Mesenchymal stem cell (in vitro differentiated cells and primary cell): ENCODE measurements around the gene MBD3L3.
"Not testable (repeated sequence)": the region's sequence is repeated elsewhere in the genome, so short reads cannot be mapped to it uniquely, and the experiment has no call there.

Source experiments
- DNase-seq: peaks from one replicate; pipeline ENCODE4 v3.0.0-alpha.2; 2013
- H2AFZ ChIP-seq: one replicate; pipeline ENCODE4 v1.6.1; 2013; ENCODE audit warnings: low read depth, mild to moderate bottlenecking, control low read depth, inconsistent platforms, low read length, moderate library complexity
- H2AK5ac ChIP-seq: 2 replicates; pipeline ENCODE4 v1.6.1; 2013; ENCODE audit warnings: low read length, moderate library complexity, mild to moderate bottlenecking, inconsistent platforms; ENCODE audit not compliant: severe bottlenecking
- H2BK120ac ChIP-seq: one replicate; pipeline ENCODE4 v1.6.1; 2013; ENCODE audit warnings: low read depth, mild to moderate bottlenecking, inconsistent platforms, low read length, moderate library complexity
- H2BK12ac ChIP-seq, 2 experiments: one replicate each; pipeline ENCODE4 v1.6.1; 2013; ENCODE audit warnings: inconsistent platforms in 2 of 2, low read length in 2 of 2, mild to moderate bottlenecking in 2 of 2, moderate library complexity in 2 of 2, control low read depth in 1 of 2
- H2BK15ac ChIP-seq: one replicate; pipeline ENCODE4 v1.6.1; 2013; ENCODE audit warnings: mild to moderate bottlenecking, low read depth, inconsistent platforms; ENCODE audit not compliant: poor library complexity, severe bottlenecking
- H2BK5ac ChIP-seq: 2 replicates; pipeline ENCODE4 v1.6.1; 2013; ENCODE audit warnings: low read depth, mild to moderate bottlenecking, low read length, control low read depth, inconsistent platforms; ENCODE audit not compliant: poor library complexity, severe bottlenecking
- H3K14ac ChIP-seq, 2 experiments: one replicate each; pipeline ENCODE4 v1.6.1; 2013; ENCODE audit warnings: inconsistent platforms in 2 of 2, low read length in 2 of 2, control low read depth in 1 of 2, mild to moderate bottlenecking in 1 of 2, moderate library complexity in 1 of 2
- H3K18ac ChIP-seq, 2 experiments: one replicate each; pipeline ENCODE4 v1.6.1; 2013; ENCODE audit warnings: inconsistent platforms in 2 of 2, low read length in 2 of 2, control low read depth in 1 of 2, low read depth in 1 of 2, mild to moderate bottlenecking in 1 of 2
- H3K23ac ChIP-seq, 2 experiments: one replicate each; pipeline ENCODE4 v1.6.1; 2013; ENCODE audit warnings: inconsistent platforms in 2 of 2, low read length in 2 of 2, mild to moderate bottlenecking in 2 of 2, moderate library complexity in 2 of 2, control low read depth in 1 of 2
- H3K27ac ChIP-seq: 2 replicates; pipeline ENCODE4 v1.5.1; 2013; ENCODE audit warnings: mild to moderate bottlenecking, moderate library complexity, low read length, control low read depth, inconsistent platforms; ENCODE audit not compliant: poor library complexity, severe bottlenecking
- H3K27me3 ChIP-seq, 2 experiments: 2 replicates each; pipeline versions ENCODE4 v1.6.1 to v1.7.0; 2013; ENCODE audit warnings: low read length in 2 of 2, mild to moderate bottlenecking in 2 of 2, moderate library complexity in 2 of 2, control low read depth in 1 of 2, inconsistent platforms in 1 of 2; ENCODE audit not compliant: control insufficient read depth in 1 of 2, insufficient read depth in 1 of 2
- H3K36me3 ChIP-seq, 2 experiments: 2 replicates each; pipeline versions ENCODE4 v1.6.1 to v1.7.0; 2013; ENCODE audit warnings: low read length in 2 of 2, control low read depth in 1 of 2, inconsistent platforms in 1 of 2, low read depth in 1 of 2, mild to moderate bottlenecking in 1 of 2; ENCODE audit not compliant: insufficient read depth in 2 of 2, control insufficient read depth in 1 of 2
- H3K4ac ChIP-seq, 2 experiments: one replicate each; pipeline ENCODE4 v1.6.1; 2013; ENCODE audit warnings: inconsistent platforms in 2 of 2, low read length in 2 of 2, mild to moderate bottlenecking in 2 of 2, moderate library complexity in 2 of 2, control low read depth in 1 of 2, low read depth in 1 of 2
- H3K4me1 ChIP-seq: 2 replicates; pipeline ENCODE4 v1.6.1; 2013; ENCODE audit warnings: low read depth, low read length, control low read depth; ENCODE audit not compliant: control insufficient read depth, insufficient read depth
- H3K4me2 ChIP-seq: 2 replicates; pipeline ENCODE4 v1.6.1; 2013; ENCODE audit warnings: low read length, mild to moderate bottlenecking, inconsistent platforms; ENCODE audit not compliant: poor library complexity, severe bottlenecking
- H3K4me3 ChIP-seq, 2 experiments: 2 replicates each; pipeline versions ENCODE4 v1.5.1 to v1.7.0; 2013; ENCODE audit warnings: low read length in 2 of 2, mild to moderate bottlenecking in 2 of 2, control low read depth in 1 of 2, low read depth in 1 of 2; ENCODE audit not compliant: insufficient read depth in 1 of 2
- H3K79me1 ChIP-seq: replicated peaks from 2 replicates; pipeline ENCODE4 v1.6.1; 2013; ENCODE audit warnings: mild to moderate bottlenecking, control low read depth, low read length, inconsistent platforms; ENCODE audit not compliant: poor library complexity, severe bottlenecking
- H3K9ac ChIP-seq: 2 replicates; pipeline ENCODE4 v1.7.0; 2013; ENCODE audit warnings: mild to moderate bottlenecking, low read length, moderate library complexity
- H3K9me3 ChIP-seq: 2 replicates; pipeline ENCODE4 v1.7.0; 2013; ENCODE audit warnings: mild to moderate bottlenecking, low read length; ENCODE audit not compliant: control insufficient read depth
- H4K8ac ChIP-seq: one replicate; pipeline ENCODE4 v1.6.1; 2013; ENCODE audit warnings: inconsistent platforms, mild to moderate bottlenecking, low read length, moderate library complexity
- H4K91ac ChIP-seq: one replicate; pipeline ENCODE4 v1.6.1; 2013; ENCODE audit warnings: mild to moderate bottlenecking, low read length, inconsistent platforms
- whole genome bisulfite sequencing: methylation state at CpG from one replicate; pipeline ENCODE4 v1.1.7; 2013; ENCODE audit warnings: mixed read lengths; 5-methylcytosine and 5-hydroxymethylcytosine counted together

MBD3L3 gene

GRCh38 chr19:7021331-7021730 lies 37.1 kb downstream of the MBD3L3 start, which contains the start of gene MBD3L2B:
Gene MBD3L2B (minus strand): TSS chr19:7021431. CDS start chr19:7021397, 34 bp downstream.
- not testable (repeated sequence) for H3K4me1 ChIP-seq, H3K4me2 ChIP-seq, H4K8ac ChIP-seq, H2BK15ac ChIP-seq, H3K36me3 ChIP-seq, H3K14ac ChIP-seq, H3K4ac ChIP-seq, H3K27me3 ChIP-seq, H3K9me3 ChIP-seq, H3K18ac ChIP-seq, H2BK12ac ChIP-seq, DNase-seq, H3K4me3 ChIP-seq, H2AK5ac ChIP-seq, H3K23ac ChIP-seq, H4K91ac ChIP-seq, H3K9ac ChIP-seq, H3K27ac ChIP-seq, H3K79me1 ChIP-seq, H2BK5ac ChIP-seq, H2BK120ac ChIP-seq, H2AFZ ChIP-seq
- no CpG with 5 or more reads among the region's 6 CpGs for WGBS

DNA sequence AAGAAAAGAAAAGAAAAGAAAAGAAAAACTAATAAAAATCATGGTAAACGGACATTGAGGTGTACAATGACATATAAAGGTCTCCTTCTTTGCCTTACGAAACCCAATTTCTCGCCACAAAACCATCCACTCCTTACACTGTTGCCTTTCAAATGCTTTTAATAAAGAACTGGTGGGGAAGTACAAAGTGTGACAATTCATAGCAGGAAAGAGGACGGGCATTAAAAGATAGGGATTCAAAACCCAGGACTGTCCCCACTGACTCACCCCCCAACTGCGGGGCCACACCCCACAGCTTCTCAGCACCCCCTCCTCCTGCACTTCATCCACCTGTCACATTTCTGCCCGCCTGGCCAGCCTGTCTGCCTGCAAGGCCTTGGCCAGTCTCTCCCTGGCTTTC lies 39.6 kb downstream of the MBD3L3 start:
- Histone ChIP-seq H3K4me1 (no peaks in the 10 kb centered on the region), H3K23ac (no peak overlapping the region), H3K4me3 (no peak overlapping the region), H2AK5ac (no peak overlapping the region), H3K79me1 (no peaks in the 10 kb centered on the region), H3K9me3 (no peaks in the 10 kb centered on the region), H2AFZ (no peak overlapping the region), H3K27me3 (peaks cover 0 to 3% of the 10 kb centered on the region in 2 experiments), H2BK12ac (no peak overlapping the region), H2BK15ac (no peak overlapping the region), H3K36me3 (no peaks in the 10 kb centered on the region), H3K4ac (no peak overlapping the region), H3K18ac (no peak overlapping the region), H3K4me2 (no peak overlapping the region), H2BK120ac (no peak overlapping the region), H2BK5ac (no peak overlapping the region), H3K9ac (no peak overlapping the region), H4K91ac (no peak overlapping the region), H4K8ac (no peak overlapping the region), H3K27ac (no peak overlapping the region), H3K14ac (no peak overlapping the region)
- 100% methylated on average over 1 of the region's 6 CpGs for WGBS
- no peak for DNase-seq

DNA sequence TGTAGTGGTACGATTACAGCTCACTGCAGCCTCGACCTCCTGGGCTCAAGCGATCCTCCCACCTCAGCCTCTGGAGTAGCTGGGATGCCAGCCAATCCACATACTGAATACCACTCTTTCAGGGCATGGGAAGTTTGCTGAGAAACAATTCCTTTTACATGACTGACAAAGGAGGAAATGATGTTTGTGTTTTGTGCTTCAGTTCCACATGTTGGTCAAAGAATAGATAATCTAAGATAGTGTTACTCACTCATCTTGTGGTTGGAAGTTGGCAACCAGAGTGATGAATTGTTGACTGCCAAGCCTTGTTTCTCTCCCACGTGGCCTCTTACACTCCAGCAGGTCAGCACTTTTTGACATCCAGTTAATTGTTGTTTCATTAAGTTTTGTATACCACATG lies 44.8 kb downstream of the MBD3L3 start:
- H3K9ac ChIP-seq = no peak overlapping the region
- no peaks in the 10 kb centered on the region for H3K4me1 ChIP-seq
- H2BK15ac ChIP-seq = no peak overlapping the region
- H2BK120ac ChIP-seq = no peak overlapping the region
- H3K9me3 ChIP-seq = no peaks in the 10 kb centered on the region
- H3K18ac ChIP-seq = no peak overlapping the region
- H4K8ac ChIP-seq = no peak overlapping the region
- no peak for DNase-seq
- H2AK5ac ChIP-seq = no peak overlapping the region
- H3K27ac ChIP-seq = no peak overlapping the region
- no peaks in the 10 kb centered on the region for H3K36me3 ChIP-seq
- H3K4me3 ChIP-seq = no peak overlapping the region
- no peak overlapping the region for H3K4me2 ChIP-seq
- no peak overlapping the region for H2BK5ac ChIP-seq
- H3K23ac ChIP-seq = no peak overlapping the region
- H3K27me3 ChIP-seq = peaks cover 0 to 3% of the 10 kb centered on the region in 2 experiments
- no peak overlapping the region for H2AFZ ChIP-seq
- WGBS = 67% methylated on average over 3 of the region's 4 CpGs
- no peak overlapping the region for H2BK12ac ChIP-seq
- no peak overlapping the region for H4K91ac ChIP-seq
- no peak overlapping the region for H3K4ac ChIP-seq
- H3K14ac ChIP-seq = no peak overlapping the region
- H3K79me1 ChIP-seq = no peaks in the 10 kb centered on the region

DNA sequence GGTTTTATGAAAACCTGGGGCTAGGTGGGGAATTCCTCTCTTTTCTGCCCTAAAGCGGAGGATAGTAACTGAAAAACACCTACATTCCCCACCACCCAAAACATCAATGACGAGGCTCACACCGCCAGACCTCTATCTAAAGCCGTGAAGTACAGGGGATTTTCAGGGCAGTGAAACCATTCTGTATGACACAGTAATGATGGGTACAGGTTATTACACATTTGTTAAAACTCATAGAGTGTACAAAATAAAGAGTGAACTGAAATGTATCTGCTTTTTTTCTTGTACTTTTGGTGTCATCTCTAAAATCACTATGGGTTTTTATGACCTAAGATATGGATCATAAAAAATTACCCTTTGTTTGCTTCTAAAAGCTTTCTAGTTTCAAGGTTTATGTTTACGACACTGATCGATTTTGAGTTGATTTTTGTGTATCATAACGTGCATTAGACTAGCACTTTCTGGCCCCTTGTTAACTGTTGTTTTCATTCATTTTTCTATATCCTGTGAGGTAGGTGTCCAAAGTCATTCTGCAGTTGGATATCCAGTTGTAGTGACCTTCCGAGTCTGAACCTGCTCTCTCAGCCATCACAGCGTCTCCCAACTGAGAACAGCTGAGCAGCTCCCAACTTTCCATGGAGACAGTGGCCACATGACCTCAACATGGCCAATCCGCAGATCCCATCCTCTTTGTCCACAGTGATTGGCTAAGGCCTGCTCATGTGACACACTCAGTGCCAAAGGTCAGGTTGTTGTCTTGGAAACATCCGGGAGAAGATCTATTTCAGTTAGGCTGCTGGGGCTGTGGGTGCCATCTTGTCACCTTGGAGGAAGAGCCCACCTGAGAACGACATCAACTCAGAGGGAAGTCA lies 47.5 kb downstream of the MBD3L3 start:
- no peak for DNase-seq
- Histone ChIP-seq H3K18ac (no peak overlapping the region), H3K9ac (no peak overlapping the region), H3K23ac (no peak overlapping the region), H2BK12ac (no peak overlapping the region), H3K27me3 (no peaks in the 10 kb centered on the region), H3K36me3 (no peaks in the 10 kb centered on the region), H4K91ac (no peak overlapping the region), H3K9me3 (no peaks in the 10 kb centered on the region), H3K27ac (no peak overlapping the region), H3K79me1 (no peaks in the 10 kb centered on the region), H4K8ac (no peak overlapping the region), H2AFZ (no peak overlapping the region), H2AK5ac (no peak overlapping the region), H3K4me2 (no peak overlapping the region), H2BK5ac (no peak overlapping the region), H3K14ac (no peak overlapping the region), H3K4ac (no peak overlapping the region), H2BK120ac (no peak overlapping the region), H3K4me1 (no peaks in the 10 kb centered on the region), H3K4me3 (no peak overlapping the region), H2BK15ac (no peak overlapping the region)
- WGBS = 78% methylated on average over 8 of the region's 12 CpGs
